Stomach (tissue), 4 donors: Measurements from ENCODE around the gene BRD2.

ENCODE experiments used
- CTCF ChIP-seq, 7 experiments: fragments of 450-650 bp in 4 of 7; fragments of 200-600 bp in 3 of 7; sonication (generic) in 3 of 7; IDR thresholded peaks; one replicate each; pipeline ENCODE4 v1.5.1; 2016 to 2019; ENCODE audit warnings: antibody characterized with exemption in 7 of 7, control low read depth in 2 of 7, mild to moderate bottlenecking in 1 of 7
- POLR2A ChIP-seq, 4 donors: fragments of 450-650 bp; IDR thresholded peaks; one replicate each; pipeline ENCODE4 v1.6.1; 2016; ENCODE audit warnings: antibody characterized with exemption in 4 of 4, control low read depth in 2 of 4, mild to moderate bottlenecking in 1 of 4, moderate library complexity in 1 of 4

GRCh38 chr6:32964776-32965175 is 3.6 kb upstream of the BRD2 start:
- TF ChIP-seq CTCF (IDR thresholded peaks at IDR 0.05) (no peak), POLR2A (IDR thresholded peaks at IDR 0.05) (no peak)
